AG09309 (cell line): ENCODE results near the gene CMSS1.

Experiments
- DNase-seq: peaks from one replicate; pipeline ENCODE4 v3.0.0-alpha.2; 2010; ENCODE audit warnings: low read depth
- H3K4me3 ChIP-seq: 2 replicates; pipeline ENCODE4 v1.5.1; 2011; ENCODE audit warnings: mild to moderate bottlenecking, low read depth, low read length, moderate library complexity; ENCODE audit not compliant: control insufficient read depth
- TF ChIP-seq, protein P1 (sequence below): IDR thresholded peaks from 2 replicates; pipeline ENCODE4 v1.5.1; 2011; ENCODE audit warnings: mild to moderate bottlenecking, low read depth, low read length, inconsistent platforms; ENCODE audit not compliant: insufficient read depth, control insufficient read depth; ENCODE audit errors: missing control alignments

The CMSS1 gene

DNA sequence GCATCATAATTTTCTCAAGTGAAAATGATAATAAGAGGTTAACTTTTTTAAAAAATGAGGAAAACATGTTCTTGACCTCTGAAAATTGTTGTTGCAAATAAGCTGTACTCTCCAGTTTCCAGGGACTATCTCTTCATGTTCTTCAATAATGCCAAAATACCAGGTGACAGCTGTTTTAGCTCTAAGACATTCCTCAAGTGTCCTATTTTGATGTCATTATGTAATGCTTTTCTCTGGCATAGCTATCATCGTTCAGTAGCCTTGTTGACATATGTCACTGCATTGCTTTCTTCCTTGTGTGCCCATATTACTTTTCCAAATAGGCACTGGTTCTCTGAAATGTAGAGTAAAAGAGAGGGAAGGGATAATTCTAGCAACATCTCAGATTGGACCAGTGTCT is 302.4 kb downstream of the CMSS1 start:
- no peak overlapping the region for H3K4me3 ChIP-seq
- DNase-seq = no peak
- TF ChIP-seq, protein P1, sequence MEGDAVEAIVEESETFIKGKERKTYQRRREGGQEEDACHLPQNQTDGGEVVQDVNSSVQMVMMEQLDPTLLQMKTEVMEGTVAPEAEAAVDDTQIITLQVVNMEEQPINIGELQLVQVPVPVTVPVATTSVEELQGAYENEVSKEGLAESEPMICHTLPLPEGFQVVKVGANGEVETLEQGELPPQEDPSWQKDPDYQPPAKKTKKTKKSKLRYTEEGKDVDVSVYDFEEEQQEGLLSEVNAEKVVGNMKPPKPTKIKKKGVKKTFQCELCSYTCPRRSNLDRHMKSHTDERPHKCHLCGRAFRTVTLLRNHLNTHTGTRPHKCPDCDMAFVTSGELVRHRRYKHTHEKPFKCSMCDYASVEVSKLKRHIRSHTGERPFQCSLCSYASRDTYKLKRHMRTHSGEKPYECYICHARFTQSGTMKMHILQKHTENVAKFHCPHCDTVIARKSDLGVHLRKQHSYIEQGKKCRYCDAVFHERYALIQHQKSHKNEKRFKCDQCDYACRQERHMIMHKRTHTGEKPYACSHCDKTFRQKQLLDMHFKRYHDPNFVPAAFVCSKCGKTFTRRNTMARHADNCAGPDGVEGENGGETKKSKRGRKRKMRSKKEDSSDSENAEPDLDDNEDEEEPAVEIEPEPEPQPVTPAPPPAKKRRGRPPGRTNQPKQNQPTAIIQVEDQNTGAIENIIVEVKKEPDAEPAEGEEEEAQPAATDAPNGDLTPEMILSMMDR = no peak

DNA sequence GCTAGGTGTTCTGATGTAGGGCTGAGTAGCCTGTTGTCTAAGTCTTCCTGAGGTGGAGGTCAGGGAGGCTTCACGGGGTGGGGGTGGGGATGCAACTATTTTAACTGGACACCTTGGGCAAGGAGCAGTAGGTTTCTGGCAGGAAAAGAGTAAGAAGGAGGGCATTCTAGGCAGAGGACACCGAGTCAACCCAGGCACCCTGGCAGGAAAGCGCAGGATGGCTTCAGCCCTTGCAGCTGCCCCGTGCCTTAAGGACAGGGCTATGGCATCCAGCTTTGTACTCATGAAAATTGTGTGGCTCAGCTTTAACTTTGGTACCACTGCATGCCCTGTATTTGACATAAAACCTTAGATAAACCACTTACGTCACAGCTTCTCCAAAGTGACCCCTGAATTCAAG is 303.0 kb downstream of the CMSS1 start:
- TF ChIP-seq, protein P1 = no peak
- no peak overlapping the region for H3K4me3 ChIP-seq
- DNase-seq = no peak

DNA sequence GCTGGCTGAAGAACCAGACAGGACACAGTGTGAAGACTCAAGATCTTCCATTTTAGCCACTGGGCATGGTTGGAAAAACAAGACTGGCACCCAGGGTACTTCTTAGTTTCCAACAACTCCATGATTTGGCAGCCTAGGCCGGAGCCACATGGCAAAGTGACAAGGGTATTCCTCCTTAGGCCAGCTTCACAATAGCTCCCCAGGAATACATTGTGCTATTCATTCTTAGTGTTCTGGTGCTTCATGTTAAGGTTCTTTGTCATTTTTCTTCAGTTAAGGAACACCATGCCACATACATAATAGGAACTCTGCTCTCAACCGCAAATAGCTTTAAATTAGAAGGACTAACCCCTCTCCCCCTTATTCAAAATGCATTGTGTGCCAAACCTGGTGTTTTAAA is 304.7 kb downstream of the CMSS1 start:
- no peak for DNase-seq
- TF ChIP-seq, protein P1 = no peak
- no peak overlapping the region for H3K4me3 ChIP-seq

DNA sequence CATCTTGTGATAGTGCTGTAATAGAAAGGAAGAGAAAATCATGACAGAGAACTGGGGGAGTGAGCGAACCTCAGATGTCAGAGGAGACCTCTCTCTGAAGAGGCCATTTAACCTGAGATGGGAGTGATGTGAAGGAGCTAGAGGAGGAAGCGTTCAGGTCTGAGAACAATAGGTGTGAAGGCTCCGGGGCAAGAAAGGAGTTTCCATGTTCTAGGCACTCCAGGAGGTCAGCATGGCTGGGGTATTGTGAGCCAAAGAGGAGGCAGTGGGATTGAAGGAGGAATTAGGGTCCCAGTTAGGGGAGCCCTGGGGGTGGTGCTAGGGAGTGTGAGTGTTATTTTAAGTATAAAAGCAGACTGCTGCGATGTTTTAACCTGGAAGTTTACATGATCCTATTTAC is 305.4 kb downstream of the CMSS1 start:
- H3K4me3 ChIP-seq = no peak overlapping the region
- no peak for DNase-seq
- TF ChIP-seq, protein P1 = no peak

DNA sequence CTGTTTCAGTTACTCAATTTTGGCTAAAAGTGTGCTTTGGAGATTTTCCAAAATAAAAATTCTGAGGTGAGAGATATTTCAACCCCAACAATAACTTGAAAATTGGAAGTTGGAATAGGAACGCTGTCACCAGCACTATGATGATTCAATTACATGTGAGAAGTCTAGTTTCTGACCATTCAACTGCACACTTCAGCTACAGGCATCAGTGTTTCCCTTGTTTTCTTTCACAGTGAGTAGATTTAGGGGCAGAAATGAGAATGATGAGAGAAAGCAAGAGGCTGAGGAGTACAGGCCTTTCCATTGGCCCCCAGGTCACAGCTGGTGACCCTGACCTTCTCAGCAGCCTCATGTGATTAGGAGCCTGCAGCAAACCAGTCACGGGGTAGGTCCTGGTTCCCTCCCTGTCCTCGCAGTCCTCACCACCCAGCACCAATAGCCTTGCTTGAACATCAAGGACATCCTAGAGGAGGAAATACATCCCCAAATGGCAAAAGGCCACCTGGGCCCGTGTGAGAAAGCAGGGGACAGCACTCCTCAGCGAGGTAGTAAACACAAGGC is 306.6 kb downstream of the CMSS1 start:
- no peak overlapping the region for H3K4me3 ChIP-seq
- TF ChIP-seq, protein P1 = no peak
- no peak for DNase-seq

DNA sequence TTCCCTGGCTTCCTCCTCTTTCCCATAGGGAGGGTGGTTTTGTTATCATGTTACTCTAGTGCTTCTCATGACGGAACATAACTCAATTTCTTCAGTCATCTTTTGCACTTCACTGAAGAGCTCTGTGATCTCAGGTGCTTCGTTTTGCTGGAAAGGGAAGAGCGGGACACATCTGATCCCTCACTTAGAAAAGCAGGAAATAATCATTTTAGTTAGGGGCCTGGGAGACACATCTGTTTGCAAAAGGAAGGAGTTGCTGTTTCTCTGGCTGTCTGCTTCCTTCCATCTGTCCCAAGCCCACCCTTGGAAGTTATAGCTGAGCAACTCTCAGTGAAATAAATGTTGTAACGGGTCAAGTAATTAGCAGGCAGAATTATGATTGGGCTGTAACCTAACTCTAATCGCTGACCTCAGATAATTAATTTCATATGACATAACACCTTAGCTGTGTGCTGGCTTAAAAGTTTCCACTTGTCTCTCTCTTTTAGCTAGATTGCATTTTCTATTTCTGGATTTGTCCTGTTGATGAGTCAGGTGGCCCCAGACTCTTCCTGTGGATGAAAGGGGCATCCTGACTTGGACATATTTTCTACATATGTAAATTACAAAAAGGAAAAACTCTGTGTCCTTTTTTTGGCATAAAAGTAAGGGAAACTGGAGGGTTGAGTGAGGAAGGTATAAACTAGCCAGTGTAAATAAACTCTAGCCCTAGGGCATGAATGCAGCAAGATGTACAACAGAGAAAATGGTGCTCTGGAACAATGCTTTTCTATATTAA is 307.7 kb downstream of the CMSS1 start:
- no peak for DNase-seq
- TF ChIP-seq, protein P1 = no peak
- H3K4me3 ChIP-seq = no peak overlapping the region
